HG03354 (cell line): ENCODE data around the gene MAFG.

Experiments used
- ATAC-seq: cut with Tn5 transposase; IDR thresholded peaks from one replicate; pipeline ENCODE4 v1.9.1; 2021; ENCODE audit warnings: mild to moderate bottlenecking; ENCODE audit not compliant: unreplicated experiment, poor library complexity, severe bottlenecking

Gene MAFG

GRCh38 chr17:81926451-81927151 lies 934 bp downstream of the MAFG start:
- ATAC-seq, result peak; percentile 25

GRCh38 chr17:81925860-81926450 lies 1.6 kb downstream of the MAFG start:
- no peak for ATAC-seq

GRCh38 chr17:81924557-81925532 lies 2.7 kb downstream of the MAFG start:
- no peak for ATAC-seq

GRCh38 chr17:81923302-81924260 lies 4.0 kb downstream of the MAFG start:
- ATAC-seq, result no peak

GRCh38 chr17:81922566-81923301 lies 4.8 kb downstream of the MAFG start:
- no peak for ATAC-seq

GRCh38 chr17:81921996-81922565 lies 5.5 kb downstream of the MAFG start:
- ATAC-seq, result no peak

GRCh38 chr17:81921537-81921862 lies 6.0 kb downstream of the MAFG start:
- ATAC-seq, result no peak

GRCh38 chr17:81920612-81921536 lies 6.7 kb downstream of the MAFG start:
- no peak for ATAC-seq

GRCh38 chr17:81918832-81919545 lies 8.5 kb downstream of the MAFG start:
- ATAC-seq, result no peak

- ATAC-seq, result peak; percentile 37
Observed at GRCh38 chr17:81918333-81918669, 9.2 kb downstream of the MAFG start.

- peak; percentile 77 for ATAC-seq
Observed at GRCh38 chr17:81917565-81918332, 9.8 kb downstream of the MAFG start, which contains the start of gene SIRT7. SIRT7 (minus strand) TSS chr17:81918176; CDS start chr17:81918131, 45 bp downstream.

- ATAC-seq, result no peak
Observed at GRCh38 chr17:81916234-81917001, 11.1 kb downstream of the MAFG start.

- no peak for ATAC-seq
Observed at GRCh38 chr17:81915331-81915730, 12.2 kb downstream of the MAFG start.

GRCh38 chr17:81914103-81914850 lies 13.3 kb downstream of the MAFG start:
- no peak for ATAC-seq
